HG02642 (cell line): ENCODE measurements around the gene FAM131B.
"Not testable (repeated sequence)": the region's sequence is repeated elsewhere in the genome, so short reads cannot be mapped to it uniquely, and the experiment has no call there.

Experiments
- ATAC-seq: cut with Tn5 transposase; IDR thresholded peaks from one replicate; pipeline ENCODE4 v1.9.1; 2021; ENCODE audit warnings: mild to moderate bottlenecking; ENCODE audit not compliant: unreplicated experiment, poor library complexity

FAM131B gene

DNA sequence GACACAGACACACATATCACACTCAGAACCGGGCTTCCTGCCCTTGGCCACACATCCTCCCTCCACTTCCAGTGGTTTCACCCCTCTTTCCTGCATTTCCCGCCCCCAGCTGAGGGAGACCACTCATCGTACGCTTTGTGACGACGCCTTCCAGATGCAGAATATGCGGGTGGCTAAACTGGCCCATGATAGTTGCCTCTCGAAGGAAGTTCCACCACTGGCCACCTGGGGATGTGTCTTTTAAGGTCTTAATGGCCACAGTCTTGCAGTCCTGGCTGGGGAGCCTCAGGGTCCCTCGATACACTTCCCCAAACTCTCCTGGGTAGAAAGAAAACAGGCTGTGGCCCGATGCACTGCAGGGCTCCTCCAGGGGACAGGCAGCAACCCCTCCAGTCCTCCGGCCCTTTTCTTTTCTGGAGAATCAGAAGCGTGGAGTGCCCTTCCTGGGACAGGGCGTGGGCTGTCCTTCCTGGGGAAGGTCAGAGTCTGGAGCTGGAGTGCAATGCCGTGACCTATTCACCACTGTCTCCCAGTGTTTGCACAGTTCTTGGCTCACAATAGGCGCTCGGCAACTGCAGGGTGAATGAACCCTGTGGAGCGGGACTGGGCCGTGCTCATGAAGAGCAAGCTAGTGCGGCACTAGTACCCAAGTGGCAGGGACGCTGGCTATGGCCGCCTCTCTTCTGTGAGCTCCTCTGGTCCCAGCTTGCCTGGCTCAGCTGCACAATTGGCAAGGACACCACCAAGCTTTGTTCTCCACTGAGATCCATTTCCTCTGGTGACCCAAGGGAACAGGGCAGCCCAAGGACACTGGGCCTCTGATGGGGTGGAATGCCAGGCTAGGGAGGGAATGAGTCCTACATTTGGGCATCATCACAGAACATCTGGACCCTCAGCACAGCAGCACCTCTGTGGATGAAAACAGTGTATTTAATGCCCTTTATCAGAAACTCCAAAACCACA is 33.0 kb upstream of the FAM131B start:
- no peak for ATAC-seq

DNA sequence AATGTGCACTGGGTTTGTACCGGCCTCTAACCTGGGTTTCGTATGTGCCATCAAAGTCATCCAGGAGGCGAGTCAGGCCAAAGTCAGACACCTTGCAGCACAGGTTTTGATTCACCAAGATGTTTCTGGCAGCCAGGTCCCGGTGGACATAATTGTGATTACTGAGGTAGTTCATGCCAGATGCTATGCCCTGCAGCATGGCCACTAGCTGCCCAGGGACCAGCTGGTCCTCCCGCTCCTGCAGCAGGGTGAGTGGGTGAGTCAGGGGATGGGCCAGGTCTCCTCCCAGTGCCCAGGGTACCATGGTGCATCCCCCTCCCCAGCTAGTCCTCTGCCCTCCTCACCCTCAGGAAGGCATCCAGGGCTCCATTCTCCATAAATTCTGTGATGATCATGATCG is 32.3 kb upstream of the FAM131B start:
- ATAC-seq: no peak

DNA sequence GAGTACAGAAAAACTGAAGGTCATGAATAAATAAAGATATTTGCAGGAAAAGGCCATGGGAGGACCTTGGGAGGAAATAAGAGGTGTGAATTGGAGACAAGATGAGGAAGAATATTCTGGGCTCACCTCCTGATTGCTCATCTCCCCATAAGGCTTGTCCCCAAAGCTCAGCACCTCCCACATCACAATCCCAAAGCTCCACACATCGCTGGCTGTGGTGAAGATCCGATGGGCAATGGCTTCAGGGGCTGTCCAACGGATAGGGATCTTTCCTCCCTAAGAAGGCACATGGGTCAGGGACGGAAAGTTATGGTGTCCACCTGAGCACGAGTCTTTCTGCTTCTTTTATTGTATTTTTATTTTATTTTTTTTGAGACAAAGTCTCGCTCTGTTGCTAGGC is 31.6 kb upstream of the FAM131B start:
- ATAC-seq: no peak

DNA sequence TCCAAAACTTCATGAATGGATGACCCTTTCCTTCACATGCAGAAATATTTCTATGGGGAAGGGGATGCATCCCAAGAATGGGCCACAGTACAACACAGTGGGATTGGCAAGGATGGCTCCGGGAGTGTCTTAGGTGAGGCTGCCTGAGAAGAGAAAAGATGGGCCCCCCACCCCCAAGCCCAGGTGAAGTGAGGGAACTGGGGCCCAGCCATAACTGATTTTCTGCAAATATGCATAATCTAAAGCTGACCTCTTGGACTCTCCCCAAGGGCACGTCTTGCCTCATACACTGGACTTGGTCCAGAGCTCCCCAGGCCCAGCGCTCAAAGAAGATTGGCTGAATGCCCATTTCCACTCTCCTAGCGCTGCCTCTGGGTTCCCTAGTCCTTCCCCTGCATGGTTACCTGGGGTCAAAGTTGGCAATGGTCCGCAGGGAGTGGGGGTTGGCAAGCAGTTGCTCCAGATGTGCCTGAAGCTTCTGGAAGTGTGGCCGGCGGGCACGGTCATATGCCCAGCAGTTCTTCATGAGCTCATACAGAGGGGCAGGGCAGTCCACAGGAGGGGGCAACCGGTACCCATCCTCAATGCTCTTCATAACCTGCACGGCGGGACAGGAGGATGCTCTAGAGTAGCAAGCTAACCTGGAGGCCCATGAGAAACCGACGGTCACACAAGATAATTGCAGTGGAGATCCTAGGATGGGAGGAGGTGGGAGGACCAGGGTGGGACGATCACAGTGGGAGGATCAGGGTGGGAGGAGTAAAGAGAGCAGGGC is 30.9 kb upstream of the FAM131B start:
- ATAC-seq: no peak

GRCh38 chr7:143392875-143393266 is 30.4 kb upstream of the FAM131B start:
- no peak for ATAC-seq

- not testable (repeated sequence) for ATAC-seq
Measured at GRCh38 chr7:143392427-143392826, 29.9 kb upstream of the FAM131B start.

DNA sequence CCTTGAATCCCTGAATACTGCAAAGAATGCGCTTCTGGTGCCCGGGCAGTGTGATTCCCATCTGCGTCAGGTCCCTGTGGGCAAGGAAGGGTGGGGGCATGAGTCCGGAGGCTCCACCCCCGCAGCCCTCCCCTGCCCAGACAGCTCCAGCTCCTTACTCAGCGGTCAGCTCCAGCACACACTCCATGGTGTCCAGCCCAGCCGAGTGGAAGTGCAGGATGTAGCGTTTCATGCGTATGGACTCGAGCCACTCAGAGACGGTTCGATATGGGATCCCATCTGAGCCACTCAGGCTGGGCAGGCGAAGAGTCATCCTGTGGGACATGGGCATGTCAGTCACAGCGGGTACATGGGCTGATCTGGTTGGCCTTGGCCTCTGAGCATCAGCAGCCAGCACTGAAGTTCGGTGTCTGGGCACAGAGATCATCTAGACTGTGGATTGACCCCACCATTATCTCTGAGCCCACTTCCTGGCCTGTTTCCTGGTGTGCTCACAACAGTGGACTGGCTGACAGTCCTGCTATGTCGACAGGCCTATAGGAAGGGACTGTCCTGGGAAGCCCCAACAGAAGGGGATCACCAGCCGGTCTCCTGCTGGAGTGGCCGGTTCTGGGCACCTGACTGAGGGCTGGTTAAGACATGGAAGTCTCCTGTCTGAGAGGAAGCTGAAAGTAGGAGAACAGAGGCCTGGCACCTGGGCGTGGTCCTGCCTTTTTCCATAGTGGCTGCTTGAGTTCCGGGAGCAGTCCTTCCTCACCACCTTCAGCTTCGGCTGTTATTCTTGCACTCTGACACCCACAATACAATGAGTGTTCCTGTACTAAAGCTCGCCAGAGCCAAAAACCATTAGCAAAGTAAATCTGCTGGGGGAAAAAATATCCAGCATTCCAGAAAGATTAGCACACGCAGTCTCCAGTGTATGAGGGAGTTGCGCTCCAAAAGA is 29.2 kb upstream of the FAM131B start:
- ATAC-seq: no peak

DNA sequence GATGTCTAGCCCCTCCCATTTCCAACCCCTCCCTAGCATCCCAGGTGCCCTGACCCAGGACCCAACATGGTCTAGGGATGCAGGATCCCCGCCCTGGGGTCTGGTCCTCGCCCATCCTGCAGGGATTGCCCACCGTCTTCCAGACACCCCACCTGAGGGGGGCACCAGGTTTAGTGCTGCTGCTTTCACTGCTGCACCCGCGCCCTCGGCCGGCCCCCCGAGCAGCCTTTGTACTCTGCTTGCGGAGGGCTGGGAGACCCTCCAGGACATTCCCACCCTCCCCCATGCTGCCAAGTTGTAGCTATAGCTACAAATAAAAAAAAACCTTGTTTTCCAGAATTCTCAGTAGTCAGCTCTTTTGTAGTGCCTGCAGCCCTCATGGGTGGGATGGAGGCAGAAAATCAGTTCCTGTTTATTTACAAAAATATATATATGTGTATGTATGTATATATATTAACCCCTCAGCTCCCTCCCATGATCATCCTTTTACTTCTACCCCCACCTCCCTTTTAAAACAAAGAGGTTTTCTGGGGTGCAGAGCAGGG is 28.3 kb upstream of the FAM131B start:
- ATAC-seq: no peak

GRCh38 chr7:143390104-143390772 is 27.7 kb upstream of the FAM131B start:
- ATAC-seq: no peak

DNA sequence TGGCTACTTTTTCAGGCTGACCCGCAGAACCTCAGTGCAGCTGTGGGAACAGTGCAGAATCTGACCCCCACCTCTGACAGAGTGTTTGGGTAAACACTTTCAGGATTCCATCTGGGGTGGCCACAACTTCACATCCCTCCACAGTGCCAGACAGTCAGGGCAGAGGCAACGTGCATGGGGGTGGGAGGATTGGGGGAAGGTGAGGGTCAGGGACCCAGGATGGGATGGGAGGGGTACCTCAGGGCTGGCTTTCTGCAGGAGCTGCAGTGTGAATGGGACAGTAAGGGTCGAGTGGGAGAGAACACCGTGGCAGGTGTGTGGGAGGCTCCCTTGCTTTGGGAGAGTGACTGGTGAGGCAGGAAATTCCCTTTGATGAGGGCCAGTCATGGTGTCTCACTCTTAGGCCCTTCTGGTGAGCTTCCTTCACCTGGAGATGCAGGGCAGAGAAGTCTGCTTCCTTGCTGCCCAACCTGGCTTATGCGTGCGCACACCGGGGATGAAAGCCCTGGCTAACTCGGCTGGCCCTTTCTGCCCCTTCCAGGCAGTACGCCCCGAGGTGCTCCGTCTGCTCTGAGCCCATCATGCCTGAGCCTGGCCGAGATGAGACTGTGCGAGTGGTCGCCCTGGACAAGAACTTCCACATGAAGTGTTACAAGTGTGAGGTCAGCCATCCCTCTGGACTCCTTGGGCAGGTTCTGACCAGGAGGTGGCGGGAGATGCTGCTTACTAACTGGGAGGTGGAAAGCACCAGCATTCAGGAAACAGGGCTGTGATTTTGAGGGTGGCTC is 27.0 kb upstream of the FAM131B start:
- ATAC-seq: no peak

- ATAC-seq: no peak
Measured at GRCh38 chr7:143388491-143389101, 26.1 kb upstream of the FAM131B start.

DNA sequence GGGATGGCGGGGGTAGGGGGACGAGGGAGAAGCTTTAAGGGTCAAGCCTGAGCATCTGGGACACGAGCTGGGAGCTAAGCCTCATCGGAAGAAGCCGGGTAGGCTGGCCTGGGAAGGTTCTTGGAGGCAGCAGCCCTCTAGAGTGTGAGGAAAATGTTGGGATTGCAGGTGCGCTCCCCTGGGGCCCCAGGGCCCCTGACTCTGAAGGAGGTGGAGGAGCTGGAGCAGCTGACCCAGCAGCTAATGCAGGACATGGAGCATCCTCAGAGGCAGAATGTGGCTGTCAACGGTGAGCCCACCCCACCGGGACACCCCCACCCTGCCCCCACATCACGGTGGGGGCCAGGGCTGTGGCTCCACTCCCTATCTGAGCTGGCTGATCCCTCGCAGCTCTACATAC is 25.5 kb upstream of the FAM131B start:
- no peak for ATAC-seq

DNA sequence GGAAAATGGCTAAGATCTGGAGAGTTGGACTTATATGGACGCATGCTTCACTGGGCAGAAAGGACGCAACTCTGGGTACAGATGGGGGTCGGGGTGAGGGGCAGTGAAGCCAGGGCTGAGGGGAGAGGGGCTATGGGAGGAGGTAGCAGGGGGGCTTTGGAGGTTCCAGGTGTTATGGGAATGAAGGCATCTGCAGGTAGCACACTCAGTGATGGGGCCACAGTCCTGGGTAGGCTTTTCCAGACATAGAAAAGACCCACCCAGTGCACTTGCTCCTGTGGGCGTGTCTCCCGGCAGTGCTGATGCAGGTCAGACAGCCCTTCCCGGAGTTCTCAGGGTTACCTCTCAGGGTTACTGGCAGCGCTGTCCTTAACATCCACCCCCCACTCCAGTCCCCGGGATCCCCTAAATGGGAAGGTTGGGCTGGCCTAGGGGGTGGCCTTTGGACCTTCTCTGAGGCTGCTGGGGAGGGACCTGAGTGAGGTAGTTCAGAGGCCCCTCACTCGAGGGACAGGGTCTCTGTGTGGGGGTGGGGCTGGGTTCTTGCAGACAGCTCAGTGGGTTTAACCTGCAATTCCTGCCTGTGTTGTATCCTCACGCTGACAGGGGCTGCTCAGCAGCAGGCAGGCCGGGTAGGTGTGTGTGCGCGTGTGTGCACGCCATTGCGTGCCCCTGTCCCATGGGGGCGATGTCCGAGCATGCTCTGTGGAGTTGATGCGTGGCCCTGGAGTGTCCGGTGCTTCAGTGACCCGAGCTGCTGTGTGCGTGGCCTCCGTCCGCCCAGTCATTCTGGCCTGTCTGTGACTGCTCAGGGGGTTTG is 24.9 kb upstream of the FAM131B start:
- no peak for ATAC-seq

DNA sequence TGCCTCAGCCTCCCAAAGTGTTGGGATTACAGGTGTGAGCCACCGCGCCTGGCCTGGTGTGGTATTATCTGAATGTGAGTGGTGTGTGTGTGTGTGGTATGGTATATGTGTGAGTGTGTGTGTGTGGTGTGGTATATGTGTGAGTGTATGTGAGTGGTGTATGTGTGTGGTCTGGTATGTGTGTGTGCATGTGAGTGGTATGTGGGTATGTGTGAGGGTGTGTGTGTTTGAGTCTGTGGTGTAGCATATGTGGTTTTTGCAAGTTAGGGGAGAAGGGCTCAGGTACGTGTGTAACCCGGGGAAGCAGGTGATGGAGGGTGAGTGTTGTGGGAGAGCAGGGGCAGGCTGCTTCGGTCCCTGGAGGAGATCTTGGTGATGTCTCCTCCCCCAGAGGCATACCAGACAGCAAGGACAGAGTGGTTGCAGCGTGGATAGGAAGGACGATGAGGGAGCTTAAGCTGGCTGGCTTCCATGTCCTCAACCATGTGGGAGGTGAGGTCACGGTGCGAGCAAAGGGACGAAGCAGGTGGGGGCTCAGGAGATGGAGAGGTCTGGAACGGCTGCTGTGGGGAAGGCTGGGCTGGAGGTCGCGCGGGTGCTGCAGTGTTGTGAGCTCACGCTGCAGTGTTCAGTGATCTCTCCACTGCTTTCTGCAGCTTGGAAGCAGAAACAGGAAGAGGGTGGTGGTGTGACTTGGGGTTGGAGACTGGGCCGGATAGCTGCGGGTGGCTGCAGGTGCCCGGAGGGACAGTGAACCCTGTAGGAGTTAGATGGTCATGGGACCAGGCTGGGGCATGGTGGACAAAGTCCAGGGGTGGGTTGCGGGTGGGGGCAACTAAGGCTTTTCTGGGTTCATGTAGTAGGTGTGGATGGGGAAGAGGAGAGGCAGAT is 23.6 kb upstream of the FAM131B start:
- no peak for ATAC-seq

- ATAC-seq: no peak
Measured at GRCh38 chr7:143384661-143385631, 22.4 kb upstream of the FAM131B start.
